HCT116 (cell line): ENCODE measurements around the gene SELENOM. TPM values are rescaled to one million over a fixed set of nuclear protein-coding genes. Genes with fewer than 3 reads are reported as not detected.

Experiments used
- ATAC-seq: fragments of 200-7000 bp; cut with Tn5 transposase; 2 replicates; pipeline ENCODE4 v1.9.1; 2020; ENCODE audit warnings: mild to moderate bottlenecking, moderate library complexity
- BruUV-seq: library from RNA; stranded (reverse); fragments of 400-500 nt; replicated peaks from 2 replicates; lab custom pipeline; 2021; lab: Mats Ljungman, UMichigan
- CTCF ChIA-PET: fragments of 300-600 bp; sonication (Branson Sonifier 250); formaldehyde crosslinking; loops from one replicate; lab custom pipeline; 2021; ENCODE audit warnings: antibody characterized with exemption; lab: Charles Lee
- POLR2A ChIA-PET: fragments of 300-600, 350-600 bp; sonication (Branson Sonifier 250); formaldehyde crosslinking; loops from one replicate; lab custom pipeline; 2021; ENCODE audit warnings: antibody characterized with exemption; lab: Charles Lee
- RAD21 ChIA-PET, 2 experiments: fragments of 300-600 bp; sonication (Branson Sonifier 250); formaldehyde crosslinking; loops; one replicate each; lab custom pipeline; 2023; ENCODE audit warnings: low total read pairs in 2 of 2; ENCODE audit not compliant: uncharacterized antibody in 2 of 2, unreplicated experiment in 2 of 2, low non-redundant PET in 1 of 2; lab: Charles Lee
- DNase-seq: peaks from one replicate; pipeline ENCODE4 v3.0.0-alpha.2; 2010; ENCODE audit warnings: low read depth, low spot score
- H2AFZ ChIP-seq: fragments of 200-600 bp; shearing (Covaris generic), sonication (generic); 2 replicates; pipeline ENCODE4 v1.6.1; 2017; ENCODE audit warnings: low read depth, mixed run types, mixed read lengths, antibody characterized with exemption, low read length; ENCODE audit not compliant: poor library complexity, severe bottlenecking
- H3K27ac ChIP-seq: 2 replicates; pipeline ENCODE4 v1.5.1; 2012; ENCODE audit warnings: low read depth, low read length
- H3K27me3 ChIP-seq: fragments of 200-600 bp; sonication (generic); 2 replicates; pipeline ENCODE4 v1.6.1; 2016; ENCODE audit warnings: mixed run types, low read length, mixed read lengths; ENCODE audit not compliant: insufficient read depth
- H3K36me3 ChIP-seq, 2 experiments: fragments of 200-500 bp in 1 of 2; fragments of 200-600 bp in 1 of 2; sonication (Bioruptor generic) in 1 of 2; sonication (generic) in 1 of 2; 2 replicates each; pipeline versions ENCODE4 v1.5.1 to v1.6.1; 2014 to 2016; ENCODE audit warnings: low read length in 2 of 2, inconsistent platforms in 1 of 2, mixed read lengths in 1 of 2, mixed run types in 1 of 2; ENCODE audit not compliant: insufficient read depth in 2 of 2, control insufficient read depth in 1 of 2
- H3K4me1 ChIP-seq, 2 experiments: fragments of 200-600 bp in 1 of 2; sonication (generic) in 1 of 2; 2 replicates each; pipeline versions ENCODE4 v1.5.1 to v1.6.1; 2012 to 2017; ENCODE audit warnings: low read length in 2 of 2, inconsistent platforms in 1 of 2, mild to moderate bottlenecking in 1 of 2, mixed read lengths in 1 of 2, mixed run types in 1 of 2, moderate library complexity in 1 of 2; ENCODE audit not compliant: insufficient read depth in 2 of 2, control insufficient read depth in 1 of 2
- H3K4me2 ChIP-seq: fragments of 200-600 bp; sonication (generic); 2 replicates; pipeline ENCODE4 v1.6.1; 2017; ENCODE audit warnings: mixed run types, low read length, mixed read lengths
- H3K4me3 ChIP-seq, 2 experiments: fragments of 200-600 bp in 1 of 2; sonication (generic) in 1 of 2; replicated peaks in 1 of 2; 2 replicates each; pipeline ENCODE4 v1.5.1; 2011 to 2016; ENCODE audit warnings: low read length in 2 of 2, control low read depth in 1 of 2, low read depth in 1 of 2, mild to moderate bottlenecking in 1 of 2, mixed read lengths in 1 of 2, mixed run types in 1 of 2
- H3K79me2 ChIP-seq: fragments of 200-600 bp; sonication (generic); 2 replicates; pipeline ENCODE4 v1.6.1; 2017; ENCODE audit warnings: mild to moderate bottlenecking, mixed run types, low read length, moderate library complexity, mixed read lengths; ENCODE audit not compliant: insufficient read depth
- H3K9ac ChIP-seq: fragments of 200-600 bp; sonication (generic); 2 replicates; pipeline ENCODE4 v1.6.1; 2016; ENCODE audit warnings: low read length, mixed read lengths
- H3K9me2 ChIP-seq: fragments of 200-600 bp; sonication (generic), shearing (Covaris generic); 2 replicates; pipeline ENCODE4 v1.6.1; 2017; ENCODE audit warnings: mixed run types, mild to moderate bottlenecking, moderate library complexity; ENCODE audit not compliant: insufficient read depth
- H3K9me3 ChIP-seq, 2 experiments: fragments of 200-500 bp in 1 of 2; fragments of 200-600 bp in 1 of 2; sonication (Bioruptor generic) in 1 of 2; sonication (generic) in 1 of 2; 2 replicates each; pipeline ENCODE4 v1.6.1; 2014 to 2017; ENCODE audit warnings: low read length in 2 of 2, mixed read lengths in 2 of 2, inconsistent platforms in 1 of 2, low read depth in 1 of 2, mild to moderate bottlenecking in 1 of 2, mixed run types in 1 of 2, moderate library complexity in 1 of 2; ENCODE audit not compliant: control insufficient read depth in 1 of 2, insufficient read depth in 1 of 2
- H4K20me1 ChIP-seq: fragments of 200-600 bp; sonication (generic), shearing (Covaris generic); 2 replicates; pipeline ENCODE4 v1.6.1; 2017; ENCODE audit warnings: mixed run types, mild to moderate bottlenecking, moderate library complexity; ENCODE audit not compliant: insufficient read depth
- ATF3 ChIP-seq: IDR thresholded peaks from 2 replicates; pipeline ENCODE4 v1.6.1; 2012
- EZH2 ChIP-seq: fragments of 200-600 bp; sonication (generic); IDR thresholded peaks from 2 replicates; pipeline ENCODE4 v1.6.1; 2017; ENCODE audit warnings: antibody characterized with exemption, mixed run types
- POLR2A ChIP-seq: IDR thresholded peaks from 2 replicates; pipeline ENCODE4 v1.7.0; 2011; ENCODE audit warnings: borderline replicate concordance; ENCODE audit not compliant: insufficient read depth, insufficient read length; ENCODE audit errors: extremely low read depth
- POLR2AphosphoS5 ChIP-seq: IDR thresholded peaks from 2 replicates; pipeline ENCODE4 v1.6.1; 2011; ENCODE audit warnings: mild to moderate bottlenecking, low read depth, low read length, moderate library complexity
- SIN3A ChIP-seq: IDR thresholded peaks from 2 replicates; pipeline ENCODE4 v1.6.1; 2012; ENCODE audit warnings: low read depth
- intact Hi-C: fragments of 100-400 bp; cut with micrococcal nuclease; formaldehyde crosslinking; loops from 2 replicates; pipeline ENCODE4 v1.10.0; 2022
- total RNA-seq: library from RNA; stranded (reverse); gene quantifications from one replicate; pipeline ENCODE4 v1.2.1, GENCODE V29; 2021; ENCODE audit not compliant: unreplicated experiment

Gene SELENOM
- total RNA-seq, 1 experiment from 2014 or later = 65.6 TPM

GRCh38 chr22:31120230-31120629 is 12.9 kb upstream of the SELENOM start:
- peaks cover 9 to 20% of the 10 kb centered on the region in 2 experiments for H3K4me1 ChIP-seq
- BruUV-seq = no TSS peak
- H2AFZ ChIP-seq = no peak overlapping the region
- no peaks in the 10 kb centered on the region for H3K79me2 ChIP-seq
- no peaks in the 10 kb centered on the region for H4K20me1 ChIP-seq
- ATAC-seq = no peak
- no peak overlapping the region for H3K4me3 ChIP-seq
- no peak for DNase-seq
- H3K27ac ChIP-seq = no peak overlapping the region
- no peaks in the 10 kb centered on the region for H3K9me2 ChIP-seq
- H3K9me3 ChIP-seq = no peaks in the 10 kb centered on the region
- no peak overlapping the region for H3K9ac ChIP-seq
- TF ChIP-seq EZH2 (no peak), ATF3 (no peak), POLR2A (no peak)
- no peaks in the 10 kb centered on the region for H3K27me3 ChIP-seq
- no peaks in the 10 kb centered on the region for H3K36me3 ChIP-seq
- intact Hi-C loops = no loop called here
- CTCF ChIA-PET = interaction anchor here (1.0 to 2.7 kb wide), 2 partner anchors 13 to 30 kb away, joined by 3 to 14 read pairs; partner anchors contain the start of gene SELENOM
- no peak overlapping the region for H3K4me2 ChIP-seq
- RAD21 ChIA-PET = no interaction called here
- POLR2A ChIA-PET = no interaction called here

- CTCF ChIA-PET = interaction anchor here (1.0 to 2.7 kb wide), 2 partner anchors 12 to 31 kb away, joined by 3 to 14 read pairs; partner anchors contain the start of gene SELENOM
- H4K20me1 ChIP-seq = no peaks in the 10 kb centered on the region
- peaks cover 9 to 20% of the 10 kb centered on the region in 2 experiments for H3K4me1 ChIP-seq
- DNase-seq = no peak
- no peaks in the 10 kb centered on the region for H3K27me3 ChIP-seq
- no peaks in the 10 kb centered on the region for H3K9me2 ChIP-seq
- no peak for ATAC-seq
- no peak overlapping the region for H3K4me2 ChIP-seq
- no peaks in the 10 kb centered on the region for H3K9me3 ChIP-seq
- H3K9ac ChIP-seq = no peak overlapping the region
- no peak overlapping the region for H3K4me3 ChIP-seq
- no peak overlapping the region for H2AFZ ChIP-seq
- TF ChIP-seq POLR2AphosphoS5 (no peak), SIN3A (no peak), ATF3 (no peak)
- TF ChIP-seq, all 23 proteins: peak for 0
- no peaks in the 10 kb centered on the region for H3K36me3 ChIP-seq
- H3K79me2 ChIP-seq = no peaks in the 10 kb centered on the region
- intact Hi-C loops = no loop called here
- no TSS peak for BruUV-seq
- ChIA-PET POLR2A (no interaction called here), RAD21 (no interaction called here)
- no peak overlapping the region for H3K27ac ChIP-seq
These were observed 11.8 kb upstream of the SELENOM start for GRCh38 chr22:31119026-31119717.
